Thyroid gland (tissue), 4 donors: Measurements from ENCODE around the gene ARPP21.

Experiments
- POLR2A ChIP-seq, 2 donors: fragments of 450-650 bp; IDR thresholded peaks; one replicate each; pipeline ENCODE4 v1.6.1; 2017; ENCODE audit warnings: antibody characterized with exemption in 2 of 2, mild to moderate bottlenecking in 2 of 2, moderate library complexity in 1 of 2
- TF ChIP-seq, protein P1 (sequence below), 6 experiments: fragments of 200-600 bp in 3 of 6; fragments of 450-650 bp in 3 of 6; sonication (generic) in 3 of 6; IDR thresholded peaks; one replicate each; pipeline ENCODE4 v1.5.1; 2016 to 2019; ENCODE audit warnings: antibody characterized with exemption in 6 of 6, mild to moderate bottlenecking in 2 of 6, inconsistent platforms in 1 of 6, moderate library complexity in 1 of 6

DNA sequence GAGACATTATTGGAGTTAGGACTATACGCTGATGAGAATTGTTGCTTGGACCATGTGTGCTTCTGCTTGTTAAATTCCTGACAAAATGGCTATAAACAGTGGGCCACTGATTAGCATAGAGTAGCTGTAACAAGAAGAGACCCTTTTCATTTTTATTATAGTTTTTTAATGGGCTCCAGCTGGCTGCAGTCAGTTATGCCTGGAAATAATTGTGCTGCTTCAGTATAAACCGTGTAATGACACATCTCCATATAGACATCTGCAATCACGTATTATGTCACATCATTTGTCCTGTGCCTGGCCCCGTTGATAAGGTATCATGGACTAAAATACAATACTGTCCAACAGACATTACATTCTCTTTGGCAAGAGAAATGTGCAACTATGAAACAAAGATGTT, 50.9 kb downstream of the ARPP21 start:
- TF ChIP-seq, protein P1, sequence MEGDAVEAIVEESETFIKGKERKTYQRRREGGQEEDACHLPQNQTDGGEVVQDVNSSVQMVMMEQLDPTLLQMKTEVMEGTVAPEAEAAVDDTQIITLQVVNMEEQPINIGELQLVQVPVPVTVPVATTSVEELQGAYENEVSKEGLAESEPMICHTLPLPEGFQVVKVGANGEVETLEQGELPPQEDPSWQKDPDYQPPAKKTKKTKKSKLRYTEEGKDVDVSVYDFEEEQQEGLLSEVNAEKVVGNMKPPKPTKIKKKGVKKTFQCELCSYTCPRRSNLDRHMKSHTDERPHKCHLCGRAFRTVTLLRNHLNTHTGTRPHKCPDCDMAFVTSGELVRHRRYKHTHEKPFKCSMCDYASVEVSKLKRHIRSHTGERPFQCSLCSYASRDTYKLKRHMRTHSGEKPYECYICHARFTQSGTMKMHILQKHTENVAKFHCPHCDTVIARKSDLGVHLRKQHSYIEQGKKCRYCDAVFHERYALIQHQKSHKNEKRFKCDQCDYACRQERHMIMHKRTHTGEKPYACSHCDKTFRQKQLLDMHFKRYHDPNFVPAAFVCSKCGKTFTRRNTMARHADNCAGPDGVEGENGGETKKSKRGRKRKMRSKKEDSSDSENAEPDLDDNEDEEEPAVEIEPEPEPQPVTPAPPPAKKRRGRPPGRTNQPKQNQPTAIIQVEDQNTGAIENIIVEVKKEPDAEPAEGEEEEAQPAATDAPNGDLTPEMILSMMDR (IDR thresholded peaks at IDR 0.05) = no peak
- no peak for TF ChIP-seq POLR2A (IDR thresholded peaks at IDR 0.05)
